AG09319 (cell line): Measurements from ENCODE around the gene MAST4.

ENCODE experiments used
- DNase-seq: peaks from one replicate; pipeline ENCODE4 v3.0.0-alpha.2; 2010; ENCODE audit warnings: low read depth; ENCODE audit errors: extremely low read depth
- TF ChIP-seq, protein P1 (sequence below): IDR thresholded peaks from 2 replicates; pipeline ENCODE4 v1.5.1; 2011; ENCODE audit warnings: low read depth, mild to moderate bottlenecking, inconsistent platforms, low read length, moderate library complexity

MAST4 gene

DNA sequence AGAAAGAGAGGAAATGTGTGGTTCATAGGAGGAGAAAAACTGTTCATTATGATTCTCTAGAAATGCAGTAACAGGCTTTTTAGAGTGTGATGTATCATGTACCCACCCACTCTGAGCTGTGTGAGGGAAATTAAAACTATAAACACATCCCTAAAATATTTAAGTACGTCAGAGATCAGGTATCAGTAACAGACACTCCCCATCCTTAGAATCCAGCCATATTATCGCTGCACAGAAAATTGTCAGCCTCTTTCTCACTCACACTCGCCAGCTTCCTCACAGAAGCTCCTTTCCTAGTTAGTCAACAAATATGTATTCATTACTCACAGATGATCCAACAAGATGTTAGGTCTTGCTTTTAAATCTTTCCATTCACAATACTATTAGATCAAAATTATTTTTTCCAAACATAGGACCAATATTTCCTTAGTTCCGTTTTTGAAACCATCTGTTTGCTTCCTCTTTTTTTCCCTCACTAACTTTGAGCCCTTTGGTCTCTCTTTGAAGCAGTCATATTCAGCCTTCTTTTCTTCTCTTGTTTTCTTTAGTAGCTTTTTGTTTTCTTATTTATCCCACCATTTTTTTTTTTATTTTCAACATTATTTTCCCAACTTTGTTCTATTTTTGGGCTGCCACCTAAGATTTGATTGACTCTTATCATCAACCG is 13.6 kb upstream of the MAST4 start:
- TF ChIP-seq, protein P1, sequence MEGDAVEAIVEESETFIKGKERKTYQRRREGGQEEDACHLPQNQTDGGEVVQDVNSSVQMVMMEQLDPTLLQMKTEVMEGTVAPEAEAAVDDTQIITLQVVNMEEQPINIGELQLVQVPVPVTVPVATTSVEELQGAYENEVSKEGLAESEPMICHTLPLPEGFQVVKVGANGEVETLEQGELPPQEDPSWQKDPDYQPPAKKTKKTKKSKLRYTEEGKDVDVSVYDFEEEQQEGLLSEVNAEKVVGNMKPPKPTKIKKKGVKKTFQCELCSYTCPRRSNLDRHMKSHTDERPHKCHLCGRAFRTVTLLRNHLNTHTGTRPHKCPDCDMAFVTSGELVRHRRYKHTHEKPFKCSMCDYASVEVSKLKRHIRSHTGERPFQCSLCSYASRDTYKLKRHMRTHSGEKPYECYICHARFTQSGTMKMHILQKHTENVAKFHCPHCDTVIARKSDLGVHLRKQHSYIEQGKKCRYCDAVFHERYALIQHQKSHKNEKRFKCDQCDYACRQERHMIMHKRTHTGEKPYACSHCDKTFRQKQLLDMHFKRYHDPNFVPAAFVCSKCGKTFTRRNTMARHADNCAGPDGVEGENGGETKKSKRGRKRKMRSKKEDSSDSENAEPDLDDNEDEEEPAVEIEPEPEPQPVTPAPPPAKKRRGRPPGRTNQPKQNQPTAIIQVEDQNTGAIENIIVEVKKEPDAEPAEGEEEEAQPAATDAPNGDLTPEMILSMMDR, result no peak
- no peak for DNase-seq

DNA sequence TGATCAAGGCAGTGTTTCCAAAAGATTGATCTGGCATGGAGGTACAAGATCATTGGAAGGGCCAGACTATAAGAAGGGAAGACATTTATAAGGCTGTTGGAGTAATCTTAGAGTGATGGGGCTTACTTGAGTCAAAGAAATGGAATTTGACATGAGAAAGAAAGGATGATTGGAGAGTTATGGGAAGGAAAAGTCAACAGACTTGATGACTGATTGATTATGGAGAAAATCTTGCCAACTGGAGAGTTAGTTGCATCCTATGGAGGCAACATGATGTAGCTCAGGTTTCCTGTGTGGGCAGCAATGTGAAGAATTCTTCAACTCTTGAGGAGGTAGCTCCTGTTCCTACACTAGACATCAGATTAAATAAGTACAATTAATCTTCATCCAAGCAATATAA is 10.9 kb upstream of the MAST4 start:
- DNase-seq, result no peak
- TF ChIP-seq, protein P1, result no peak

DNA sequence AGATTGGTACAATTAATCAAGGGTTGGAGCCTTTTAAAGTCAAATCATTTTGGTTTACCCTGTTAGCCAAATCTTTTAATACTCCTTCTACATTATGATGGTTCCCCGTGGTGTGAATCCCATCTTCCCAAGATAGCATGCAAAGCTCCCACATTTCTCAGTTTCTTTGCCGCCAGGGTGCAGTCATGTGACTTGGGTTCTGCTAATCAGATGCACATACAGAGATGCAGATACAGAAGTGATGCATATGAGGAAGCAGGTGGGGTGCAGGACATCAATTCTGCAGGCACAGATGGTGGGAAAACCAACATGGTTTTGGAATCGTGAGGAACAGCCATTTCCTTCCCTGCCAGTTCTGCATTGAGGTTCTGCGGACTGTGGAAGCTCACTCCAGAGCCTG is 8.4 kb upstream of the MAST4 start:
- no peak for DNase-seq

DNA sequence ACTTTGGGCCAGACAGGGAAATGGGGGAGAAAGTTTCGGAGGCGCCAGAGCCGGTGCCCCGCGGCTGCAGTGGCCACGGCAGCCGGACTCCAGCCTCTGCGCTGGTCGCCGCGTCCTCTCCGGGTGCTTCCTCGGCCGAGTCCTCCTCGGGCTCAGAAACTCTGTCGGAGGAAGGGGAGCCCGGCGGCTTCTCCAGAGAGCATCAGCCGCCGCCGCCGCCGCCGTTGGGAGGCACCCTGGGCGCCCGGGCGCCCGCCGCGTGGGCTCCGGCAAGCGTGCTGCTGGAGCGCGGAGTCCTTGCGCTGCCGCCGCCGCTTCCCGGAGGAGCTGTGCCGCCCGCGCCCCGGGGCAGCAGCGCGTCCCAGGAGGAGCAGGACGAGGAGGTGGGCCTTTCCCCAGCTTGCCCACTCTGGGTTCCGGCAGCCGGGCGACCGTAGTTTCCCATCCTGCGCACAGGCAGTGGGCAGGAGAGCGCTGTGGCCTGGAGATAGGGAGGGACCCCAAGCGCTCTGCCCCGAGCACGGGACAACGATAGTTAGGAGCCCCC is 516 bp downstream of the MAST4 start:
- TF ChIP-seq, protein P1, result no peak
- DNase-seq, result no peak

More for the DNA sequence above, 8.4 kb upstream of the MAST4 start:
- TF ChIP-seq, protein P1, result no peak

DNA sequence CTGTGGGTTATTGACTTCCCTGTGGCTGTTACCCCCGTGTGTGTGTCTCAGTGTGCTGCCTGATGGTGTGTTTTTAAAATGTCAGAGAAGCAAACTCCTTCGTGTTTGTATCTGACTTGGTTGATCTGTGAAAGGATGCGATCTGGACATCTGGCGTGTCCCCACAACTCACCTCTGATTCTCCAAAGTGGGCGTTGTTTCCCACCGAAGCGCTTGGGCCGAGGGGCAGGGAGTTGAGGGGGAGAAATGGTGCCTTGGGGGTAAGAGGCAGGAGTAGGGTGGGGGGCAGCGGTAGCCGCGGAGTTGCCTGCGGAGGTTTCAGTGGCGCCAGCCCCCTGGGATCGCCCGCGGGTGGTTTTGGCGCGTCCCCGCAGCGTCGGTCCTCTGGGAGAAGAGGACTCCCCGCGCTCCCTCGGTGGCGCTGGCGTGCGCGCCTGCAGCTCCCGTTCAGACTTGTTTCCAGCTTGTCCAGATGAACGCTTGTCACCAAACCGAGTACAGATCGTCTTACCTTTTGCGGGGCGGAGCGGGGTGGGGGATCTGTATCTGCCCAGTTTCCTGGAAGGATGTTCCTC is 1.1 kb downstream of the MAST4 start:
- DNase-seq, result no peak
- TF ChIP-seq, protein P1, result no peak

DNA sequence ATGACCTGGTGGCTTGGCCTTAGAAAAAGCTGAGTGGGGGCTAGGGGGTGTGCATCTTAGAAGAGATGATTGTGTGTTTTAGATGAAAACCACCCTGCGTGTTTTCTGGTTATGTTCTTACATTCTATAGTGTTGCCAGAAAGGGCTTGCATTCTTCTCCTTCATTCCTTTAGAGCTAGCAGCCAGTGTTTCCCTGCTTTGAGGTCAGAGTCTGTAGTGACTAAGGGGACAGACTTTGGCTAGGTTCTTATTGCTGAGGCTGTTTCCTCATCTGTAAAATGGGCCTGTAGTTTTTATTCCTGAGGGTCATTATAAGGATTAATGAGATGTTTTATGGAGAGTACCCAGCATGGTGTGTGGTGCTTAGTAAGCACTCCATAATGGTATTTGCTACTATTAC is 6.4 kb downstream of the MAST4 start:
- TF ChIP-seq, protein P1, result no peak

DNA sequence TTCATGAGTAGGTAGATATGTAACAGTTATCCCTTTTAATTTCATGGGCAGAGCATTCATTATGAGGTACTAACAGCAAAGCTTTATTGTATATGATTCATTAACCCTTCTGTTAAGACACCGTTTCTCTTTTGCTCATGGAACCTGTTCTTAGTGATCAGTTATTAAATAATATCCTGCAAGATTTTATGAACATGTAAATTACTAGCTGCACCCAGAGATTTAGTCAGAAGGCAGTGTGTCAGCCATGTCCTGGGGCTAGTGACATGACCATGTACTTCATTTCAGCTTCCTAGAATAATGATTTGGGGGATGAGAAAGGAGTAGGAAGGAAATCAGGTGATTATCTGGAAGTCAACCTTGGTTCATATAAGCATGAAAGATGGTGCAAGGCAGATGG is 7.0 kb downstream of the MAST4 start:
- DNase-seq, result no peak
- TF ChIP-seq, protein P1, result no peak

More for the DNA sequence above, 6.4 kb downstream of the MAST4 start:
- no peak for DNase-seq
